Sigmoid colon (tissue), 7 donors: Measurements from ENCODE around the gene ERMARD. TPM values are rescaled to one million over a fixed set of nuclear protein-coding genes. Genes with fewer than 3 reads are reported as not detected.

Source experiments
- DNase-seq: peaks from one replicate; pipeline ENCODE4 v3.0.0-alpha.2; 2019
- H3K27ac ChIP-seq, 4 donors: fragments of 200-600 bp; sonication (generic); one replicate each; pipeline ENCODE4 v1.5.1; 2016 to 2019; ENCODE audit warnings: mild to moderate bottlenecking in 1 of 4
- H3K27me3 ChIP-seq, 3 donors: fragments of 200-600 bp; sonication (generic); one replicate each; pipeline ENCODE4 v1.5.1; 2019; ENCODE audit warnings: mild to moderate bottlenecking in 1 of 3
- H3K36me3 ChIP-seq, 4 donors: fragments of 200-600 bp; sonication (generic); one replicate each; pipeline ENCODE4 v1.5.1; 2016 to 2019
- H3K4me1 ChIP-seq, 4 donors: fragments of 200-600 bp; sonication (generic); one replicate each; pipeline ENCODE4 v1.5.1; 2017 to 2019
- H3K4me3 ChIP-seq, 4 donors: fragments of 200-600 bp; sonication (generic); one replicate each; pipeline ENCODE4 v1.5.1; 2017 to 2019; ENCODE audit warnings: mild to moderate bottlenecking in 2 of 4, moderate library complexity in 1 of 4
- H3K9me3 ChIP-seq, 4 donors: fragments of 200-600 bp in 3 of 4; sonication (generic) in 3 of 4; one replicate each; pipeline versions ENCODE4 v1.5.1 to v1.6.1; 2013 to 2019
- EP300 ChIP-seq, 4 donors: sonication (generic); formaldehyde crosslinking; IDR thresholded peaks; one replicate each; pipeline ENCODE4 v1.6.1; 2017; ENCODE audit warnings: antibody characterized with exemption in 4 of 4
- POLR2A ChIP-seq, 2 donors: fragments of 450-650 bp; IDR thresholded peaks; one replicate each; pipeline ENCODE4 v1.6.1; 2016; ENCODE audit warnings: antibody characterized with exemption in 2 of 2, mild to moderate bottlenecking in 2 of 2, moderate library complexity in 2 of 2
- POLR2AphosphoS5 ChIP-seq, 4 donors: sonication (generic); formaldehyde crosslinking; IDR thresholded peaks; one replicate each; pipeline ENCODE4 v1.6.1; 2017; ENCODE audit warnings: antibody characterized with exemption in 4 of 4
- WGBS, 2 donors: extraction: QIAGEN DNeasy Blood & Tissue Kit; methylation state at CpG; one replicate each; pipeline ENCODE4 v1.1.7; 2013; 5-methylcytosine and 5-hydroxymethylcytosine counted together
- intact Hi-C: fragments of 100-400 bp; cut with DNase I; formaldehyde crosslinking; loops from one replicate; pipeline ENCODE4 v1.15.1; 2023
- polyA plus RNA-seq, 3 donors: library from polyadenylated mRNA; stranded (reverse); fragments of 200-250 nt; gene quantifications; one replicate each; pipeline ENCODE4 v1.2.3, GENCODE V29; 2013
- total RNA-seq, 4 donors: library from RNA; depleted of rRNA; stranded (reverse); fragments of >200 nt; gene quantifications; one replicate each; pipeline ENCODE4 v1.1.0, GENCODE V29; 2016
- TF ChIP-seq, protein P1 (sequence below), 4 experiments: fragments of 450-650 bp in 3 of 4; fragments of 200-600 bp in 1 of 4; IDR thresholded peaks; one replicate each; pipeline ENCODE4 v1.5.1; 2016 to 2019; ENCODE audit warnings: antibody characterized with exemption in 4 of 4, mild to moderate bottlenecking in 3 of 4, moderate library complexity in 2 of 4
- donor health status: healthy with polysubstance abuse.
- donor health status: Bipolar disorder and iron deficiency.
- donor health status: healthy.

The ERMARD gene
- total and polyA plus RNA-seq, 7 donors, result 9.0 to 32.4 (median 18.2) TPM

DNA sequence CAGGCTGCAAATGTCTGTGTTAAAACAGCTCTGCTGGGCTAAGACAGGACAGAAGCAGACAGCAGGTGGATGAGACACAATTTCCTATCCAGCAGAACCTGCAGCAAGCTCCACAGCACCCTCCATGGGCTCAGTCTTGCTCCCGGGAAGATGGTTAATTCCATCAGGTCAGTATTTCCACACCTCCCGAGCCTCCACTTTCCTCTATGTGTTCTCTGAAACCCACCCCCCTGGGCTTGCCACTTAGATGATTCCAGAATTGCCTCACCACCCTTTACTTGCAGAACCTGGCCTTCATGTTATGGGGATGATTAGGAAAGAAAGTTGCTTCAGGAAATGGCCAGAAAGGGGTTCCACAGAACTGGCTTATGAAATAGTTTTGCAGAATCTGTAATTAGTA lies 43.8 kb downstream of the ERMARD start:
- Histone ChIP-seq H3K36me3 (no peaks in the 10 kb centered on the region), H3K27ac (no peak overlapping the region), H3K27me3 (no peaks in the 10 kb centered on the region), H3K4me1 (peaks cover 0 to 7% (median 6%) of the 10 kb centered on the region in 4 donors), H3K4me3 (no peak overlapping the region), H3K9me3 (no peaks in the 10 kb centered on the region)
- intact Hi-C loops, result no loop called here
- DNase-seq, result no peak
- 70 to 75% methylated on average over 2 of the region's 2 CpGs for WGBS, 2 donors
- TF ChIP-seq POLR2AphosphoS5 (IDR thresholded peaks at IDR 0.05) (no peak), POLR2A (IDR thresholded peaks at IDR 0.05) (no peak), EP300 (IDR thresholded peaks at IDR 0.05) (no peak)
- TF ChIP-seq, protein P1, sequence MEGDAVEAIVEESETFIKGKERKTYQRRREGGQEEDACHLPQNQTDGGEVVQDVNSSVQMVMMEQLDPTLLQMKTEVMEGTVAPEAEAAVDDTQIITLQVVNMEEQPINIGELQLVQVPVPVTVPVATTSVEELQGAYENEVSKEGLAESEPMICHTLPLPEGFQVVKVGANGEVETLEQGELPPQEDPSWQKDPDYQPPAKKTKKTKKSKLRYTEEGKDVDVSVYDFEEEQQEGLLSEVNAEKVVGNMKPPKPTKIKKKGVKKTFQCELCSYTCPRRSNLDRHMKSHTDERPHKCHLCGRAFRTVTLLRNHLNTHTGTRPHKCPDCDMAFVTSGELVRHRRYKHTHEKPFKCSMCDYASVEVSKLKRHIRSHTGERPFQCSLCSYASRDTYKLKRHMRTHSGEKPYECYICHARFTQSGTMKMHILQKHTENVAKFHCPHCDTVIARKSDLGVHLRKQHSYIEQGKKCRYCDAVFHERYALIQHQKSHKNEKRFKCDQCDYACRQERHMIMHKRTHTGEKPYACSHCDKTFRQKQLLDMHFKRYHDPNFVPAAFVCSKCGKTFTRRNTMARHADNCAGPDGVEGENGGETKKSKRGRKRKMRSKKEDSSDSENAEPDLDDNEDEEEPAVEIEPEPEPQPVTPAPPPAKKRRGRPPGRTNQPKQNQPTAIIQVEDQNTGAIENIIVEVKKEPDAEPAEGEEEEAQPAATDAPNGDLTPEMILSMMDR (IDR thresholded peaks at IDR 0.05), result no peak

DNA sequence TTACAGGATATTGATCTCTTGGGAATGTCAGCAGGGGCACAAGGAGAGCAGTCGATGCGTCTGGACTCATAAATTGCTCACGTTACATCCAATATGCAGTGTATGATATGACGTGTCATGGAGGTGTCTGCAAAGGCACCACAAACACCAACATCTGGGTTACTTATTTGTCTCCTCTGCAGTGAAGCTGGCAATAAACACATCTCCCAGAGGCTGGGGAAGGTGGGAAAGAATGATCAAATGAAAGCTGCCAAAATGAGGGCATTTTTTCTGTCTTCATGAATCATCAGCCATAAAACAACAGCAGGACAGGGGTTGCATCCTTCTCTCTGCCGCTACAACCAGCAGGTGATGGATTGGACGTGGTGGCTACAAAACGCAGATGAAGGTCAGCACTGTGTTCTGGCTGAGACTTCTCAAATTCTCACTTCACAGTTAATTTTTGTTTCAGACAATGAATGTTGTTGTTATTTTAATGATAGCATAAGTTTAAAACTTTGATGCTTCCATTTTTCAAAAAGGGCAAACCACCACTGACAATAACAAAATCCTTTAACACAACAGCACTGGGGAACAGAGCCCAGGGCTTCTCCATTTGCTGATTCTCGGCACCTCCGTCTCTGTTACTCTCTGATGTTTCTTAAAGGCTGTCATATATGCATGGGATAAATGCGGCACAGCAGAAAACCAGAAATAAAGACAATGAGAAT lies 47.5 kb downstream of the ERMARD start:
- DNase-seq, result no peak
- intact Hi-C loops, result no loop called here
- Histone ChIP-seq H3K27me3 (peaks cover 0 to under 1% (median 0%) of the 10 kb centered on the region in 3 donors), H3K4me3 (no peak overlapping the region), H3K4me1 (peaks cover 0 to 9% (median 0%) of the 10 kb centered on the region in 4 donors), H3K27ac (no peak overlapping the region), H3K36me3 (no peaks in the 10 kb centered on the region), H3K9me3 (no peaks in the 10 kb centered on the region)
- no peak for TF ChIP-seq POLR2AphosphoS5 (IDR thresholded peaks at IDR 0.05)
- TF ChIP-seq, protein P1 (IDR thresholded peaks at IDR 0.05), result no peak
- TF ChIP-seq EP300 (IDR thresholded peaks at IDR 0.05), result no peak
- TF ChIP-seq POLR2A (IDR thresholded peaks at IDR 0.05), result no peak
- WGBS, 2 donors, result 89 to 92% methylated on average over 10 of the region's 10 CpGs

DNA sequence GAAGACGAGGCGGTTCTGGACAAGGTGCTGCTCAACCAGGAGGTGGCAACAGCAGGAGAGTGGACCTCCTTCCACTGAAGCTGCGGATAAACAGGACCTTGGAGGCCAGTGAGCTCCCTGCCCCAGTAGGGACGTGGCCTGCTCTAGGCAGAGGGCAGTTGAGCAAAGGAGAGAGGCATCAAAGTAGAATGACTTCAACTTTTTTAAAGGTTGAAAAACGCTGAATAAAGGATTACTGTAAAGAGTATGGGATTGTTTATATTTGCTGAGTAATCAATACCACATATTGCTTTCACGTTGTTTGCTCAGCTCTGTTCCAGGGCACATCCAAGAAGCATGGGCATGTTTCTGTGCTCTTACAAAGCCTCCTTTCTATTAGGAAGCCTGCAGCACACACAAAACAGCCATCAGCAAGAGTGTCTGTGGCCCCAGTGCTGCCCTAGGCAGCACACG lies 48.1 kb downstream of the ERMARD start:
- no peak for DNase-seq
- Histone ChIP-seq H3K27me3 (peaks cover 0 to 6% (median 0%) of the 10 kb centered on the region in 3 donors), H3K9me3 (no peaks in the 10 kb centered on the region), H3K4me1 (peaks cover 0 to 9% (median 0%) of the 10 kb centered on the region in 4 donors), H3K27ac (peak overlapping the region in 1 of 4 donors; percentile 25), H3K36me3 (no peaks in the 10 kb centered on the region), H3K4me3 (no peak overlapping the region)
- WGBS, 2 donors, result 45 to 73% methylated on average over 7 of the region's 7 CpGs
- TF ChIP-seq POLR2AphosphoS5 (IDR thresholded peaks at IDR 0.05) (no peak), EP300 (IDR thresholded peaks at IDR 0.05) (no peak), POLR2A (IDR thresholded peaks at IDR 0.05) (no peak)
- TF ChIP-seq, protein P1 (IDR thresholded peaks at IDR 0.05), result no peak
- intact Hi-C loops, result no loop called here

DNA sequence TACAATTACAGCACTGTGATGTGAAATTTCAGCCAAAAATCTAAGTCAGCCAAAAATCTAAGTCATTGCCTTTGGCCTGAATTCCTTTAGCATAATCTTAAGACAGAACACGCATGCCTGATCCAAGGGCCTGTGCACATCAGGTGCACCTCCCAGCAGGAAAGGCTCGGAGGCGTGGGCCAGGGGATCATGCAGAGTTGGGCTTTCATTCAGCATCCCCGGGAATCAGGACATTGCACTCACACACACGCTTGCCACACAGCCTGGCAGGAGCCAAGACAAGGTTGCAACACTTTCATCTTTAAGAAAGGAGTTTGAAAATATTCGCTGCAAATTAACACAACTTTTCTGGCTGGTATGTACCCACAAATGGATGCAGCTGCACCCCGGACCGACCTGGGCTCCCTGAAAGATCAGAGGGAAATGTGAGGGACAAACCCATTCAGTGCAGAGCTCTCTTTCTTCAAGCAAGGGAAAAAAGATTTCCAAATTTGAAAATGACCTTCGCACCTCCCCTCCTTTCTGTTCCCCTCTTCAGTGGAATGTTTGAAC lies 48.8 kb downstream of the ERMARD start:
- Histone ChIP-seq H3K9me3 (no peaks in the 10 kb centered on the region), H3K27ac (peak overlapping the region in 1 of 4 donors; percentile 31), H3K4me1 (peaks cover 0 to 9% (median 0%) of the 10 kb centered on the region in 4 donors), H3K36me3 (no peaks in the 10 kb centered on the region), H3K4me3 (no peak overlapping the region), H3K27me3 (peaks cover 0 to 13% (median 0%) of the 10 kb centered on the region in 3 donors)
- 17 to 70% methylated on average over 9 of the region's 9 CpGs for whole genome bisulfite sequencing, 2 donors
- intact Hi-C loops, result no loop called here
- TF ChIP-seq EP300 (IDR thresholded peaks at IDR 0.05) (no peak), POLR2A (IDR thresholded peaks at IDR 0.05) (no peak), POLR2AphosphoS5 (IDR thresholded peaks at IDR 0.05) (no peak)
- TF ChIP-seq, protein P1 (IDR thresholded peaks at IDR 0.05), result no peak
- DNase-seq, result no peak
